ENCODE measurements around the gene AKAP11.

AKAP11 gene

GRCh38 chr13:42355092-42355485, 83.1 kb downstream of the AKAP11 start:
- H3K27ac Mint-ChIP-seq (ENCODE audit: low read depth) = peak overlapping the region; percentile 49
- peaks cover 2% of the 10 kb centered on the region for H3K36me3 Mint-ChIP-seq (ENCODE audit: insufficient read depth)
- no peaks in the 10 kb centered on the region for H3K9me3 Mint-ChIP-seq
- H3K4me1 Mint-ChIP-seq = peaks cover 27% of the 10 kb centered on the region
- H3K27me3 Mint-ChIP-seq = no peaks in the 10 kb centered on the region
- ATAC-seq (replicated peaks; ENCODE audit: extremely low read depth, poor library complexity, severe bottlenecking) (peak; percentile 86), DNase-seq (ENCODE audit: low spot score in 2 of 2) (peak in 1 of 2 donors; percentile 26)
- peak overlapping the region; percentile 14 for H3K4me3 Mint-ChIP-seq

DNA sequence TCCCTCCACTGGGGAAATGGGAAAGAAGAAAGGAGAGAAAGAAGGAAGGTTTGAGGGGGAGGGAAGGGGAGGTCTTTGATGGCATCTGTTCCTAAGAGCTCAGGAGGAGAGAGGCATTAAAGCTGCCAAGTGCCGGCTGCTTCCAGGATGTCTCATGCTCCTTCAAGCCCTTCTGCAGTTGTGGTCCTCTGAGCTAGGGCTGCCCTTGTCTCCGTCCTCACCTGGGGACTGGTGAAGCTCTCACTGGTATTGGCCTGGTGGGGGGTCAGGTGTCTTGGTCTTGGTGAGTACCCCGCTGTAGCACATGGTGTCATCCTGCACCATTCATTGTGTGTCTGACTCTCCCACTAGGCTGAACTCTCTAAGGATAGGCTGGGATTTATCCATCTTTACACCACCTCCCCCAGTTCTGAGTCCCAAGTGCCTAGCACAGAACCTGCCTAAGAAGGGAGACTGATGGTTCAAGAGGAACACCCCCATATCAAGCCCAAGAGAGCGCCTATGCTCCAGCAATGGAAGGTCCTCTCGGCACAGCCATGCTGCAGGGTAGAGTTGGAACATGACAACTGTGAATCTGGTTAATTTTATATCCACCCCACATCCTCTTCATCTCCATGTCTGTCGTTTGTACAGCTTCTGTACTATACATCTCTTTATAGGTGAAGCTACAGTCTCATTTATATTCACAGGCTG, 83.7 kb downstream of the AKAP11 start:
- Mint-ChIP-seq H3K9me3 (no peaks in the 10 kb centered on the region), H3K27me3 (no peaks in the 10 kb centered on the region), H3K4me1 (peaks cover 26% of the 10 kb centered on the region), H3K27ac (ENCODE audit: low read depth) (peak overlapping the region; percentile 49), H3K36me3 (ENCODE audit: insufficient read depth) (peaks cover 2% of the 10 kb centered on the region), H3K4me3 (peak overlapping the region; percentile 14)
- ATAC-seq (replicated peaks; ENCODE audit: extremely low read depth, poor library complexity, severe bottlenecking) (no peak), DNase-seq (ENCODE audit: low spot score in 2 of 2) (no peak)

DNA sequence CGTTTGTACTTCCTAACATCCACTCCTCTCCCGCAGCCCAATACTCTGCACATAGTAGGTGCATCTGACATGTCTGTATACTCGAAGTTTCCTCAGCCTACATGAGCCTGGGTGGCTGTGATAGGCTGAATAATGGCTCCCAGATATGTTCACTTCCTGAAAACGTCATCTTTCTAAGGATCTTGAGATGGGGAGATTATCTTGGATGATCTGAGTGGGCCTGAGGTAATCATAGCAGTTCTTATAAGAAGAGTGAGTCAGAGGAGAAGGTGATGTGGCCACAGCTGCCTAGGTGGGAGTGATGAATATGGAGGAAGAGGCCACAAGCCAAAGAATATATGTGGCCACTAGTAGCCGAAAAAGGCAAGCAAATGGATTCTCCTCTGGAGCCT, 84.2 kb downstream of the AKAP11 start:
- ATAC-seq (replicated peaks; ENCODE audit: extremely low read depth, poor library complexity, severe bottlenecking) (no peak), DNase-seq (ENCODE audit: low spot score in 2 of 2) (no peak)
- no peak overlapping the region for H3K4me3 Mint-ChIP-seq

DNA sequence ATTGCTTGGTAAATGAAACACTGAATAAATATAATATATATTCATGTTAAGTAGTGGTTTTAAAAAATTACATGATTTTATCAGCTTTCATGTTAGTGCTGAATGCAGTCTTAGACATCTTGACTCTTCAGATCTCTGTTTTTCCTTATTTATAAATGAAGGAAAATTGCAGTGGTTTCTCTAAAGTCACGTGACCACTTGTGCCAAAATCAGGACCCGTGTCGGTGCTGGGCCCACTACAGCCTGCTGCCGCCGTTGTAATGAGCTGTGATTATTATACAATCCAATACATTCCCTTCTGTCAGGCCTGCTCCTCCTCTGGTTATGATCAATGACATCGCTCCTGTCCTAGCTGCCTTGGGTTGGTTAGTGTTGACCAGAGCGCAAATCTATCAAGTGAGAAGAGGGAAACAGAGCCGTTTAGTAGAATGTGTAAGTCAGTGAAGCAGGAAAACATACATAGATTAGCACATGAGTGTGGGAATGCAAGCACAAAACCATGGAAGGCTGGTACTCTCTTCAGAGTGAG, 88.2 kb downstream of the AKAP11 start:
- ATAC-seq (replicated peaks; ENCODE audit: extremely low read depth, poor library complexity, severe bottlenecking) = no peak
- H3K27ac Mint-ChIP-seq (ENCODE audit: low read depth) = peak overlapping the region; percentile 45

More for the DNA sequence above, 84.2 kb downstream of the AKAP11 start:
- H3K36me3 Mint-ChIP-seq (ENCODE audit: insufficient read depth) = peaks cover 2% of the 10 kb centered on the region
- no peak overlapping the region for H3K27ac Mint-ChIP-seq (ENCODE audit: low read depth)
- no peaks in the 10 kb centered on the region for H3K9me3 Mint-ChIP-seq
- H3K4me1 Mint-ChIP-seq = peaks cover 26% of the 10 kb centered on the region
- H3K27me3 Mint-ChIP-seq = no peaks in the 10 kb centered on the region

GRCh38 chr13:42361701-42362100, 89.7 kb downstream of the AKAP11 start:
- no peak for DNase-seq (ENCODE audit: low spot score in 2 of 2)
- Mint-ChIP-seq H3K27ac (ENCODE audit: low read depth) (no peak overlapping the region), H3K36me3 (ENCODE audit: insufficient read depth) (no peaks in the 10 kb centered on the region), H3K27me3 (no peaks in the 10 kb centered on the region), H3K4me3 (no peak overlapping the region), H3K4me1 (no peaks in the 10 kb centered on the region), H3K9me3 (no peaks in the 10 kb centered on the region)
- ATAC-seq (replicated peaks; ENCODE audit: extremely low read depth, poor library complexity, severe bottlenecking) = no peak

More for the DNA sequence above, 88.2 kb downstream of the AKAP11 start:
- peaks cover 14% of the 10 kb centered on the region for H3K4me1 Mint-ChIP-seq
- no peak overlapping the region for H3K4me3 Mint-ChIP-seq
- DNase-seq (ENCODE audit: low spot score in 2 of 2) = no peak
- peaks cover 2% of the 10 kb centered on the region for H3K36me3 Mint-ChIP-seq (ENCODE audit: insufficient read depth)
- H3K9me3 Mint-ChIP-seq = no peaks in the 10 kb centered on the region
- H3K27me3 Mint-ChIP-seq = no peaks in the 10 kb centered on the region

DNA sequence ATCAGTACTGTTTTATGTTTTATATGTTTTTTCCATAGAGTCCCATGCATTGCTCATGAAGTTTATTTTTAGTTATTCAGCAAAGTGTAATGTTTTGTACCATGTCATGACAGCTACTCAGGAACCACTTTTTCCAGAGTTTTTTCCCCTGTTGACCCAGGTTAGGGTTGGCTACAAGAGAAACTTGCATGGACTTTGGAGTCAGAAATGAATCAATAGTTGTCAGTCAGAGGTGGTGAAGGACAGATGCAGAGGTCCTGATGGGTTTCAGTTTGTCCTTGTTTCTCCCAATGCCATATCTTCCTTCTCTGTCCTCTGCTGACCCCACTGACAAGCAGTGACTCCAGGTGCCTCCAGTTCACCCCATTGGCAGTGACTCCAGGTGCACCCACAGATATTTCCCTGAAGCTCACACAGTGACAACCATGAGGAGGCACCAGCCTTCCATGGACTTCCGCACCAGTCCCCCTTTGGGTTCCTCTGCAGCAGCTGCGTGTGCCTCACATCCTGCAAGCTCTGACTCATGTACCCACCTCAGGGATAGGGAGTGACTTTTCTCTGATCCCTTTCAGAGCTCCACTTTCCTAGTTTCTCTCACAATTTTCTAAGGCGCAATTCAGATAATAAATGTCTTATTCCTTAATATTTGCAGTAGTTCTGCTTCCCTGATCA, 92.1 kb downstream of the AKAP11 start:
- Mint-ChIP-seq H3K36me3 (ENCODE audit: insufficient read depth) (no peaks in the 10 kb centered on the region), H3K27me3 (no peaks in the 10 kb centered on the region), H3K9me3 (no peaks in the 10 kb centered on the region), H3K4me1 (peaks cover 4% of the 10 kb centered on the region), H3K4me3 (no peak overlapping the region), H3K27ac (ENCODE audit: low read depth) (no peak overlapping the region)
- DNase-seq (ENCODE audit: low spot score in 2 of 2) (no peak), ATAC-seq (replicated peaks; ENCODE audit: extremely low read depth, poor library complexity, severe bottlenecking) (no peak)

DNA sequence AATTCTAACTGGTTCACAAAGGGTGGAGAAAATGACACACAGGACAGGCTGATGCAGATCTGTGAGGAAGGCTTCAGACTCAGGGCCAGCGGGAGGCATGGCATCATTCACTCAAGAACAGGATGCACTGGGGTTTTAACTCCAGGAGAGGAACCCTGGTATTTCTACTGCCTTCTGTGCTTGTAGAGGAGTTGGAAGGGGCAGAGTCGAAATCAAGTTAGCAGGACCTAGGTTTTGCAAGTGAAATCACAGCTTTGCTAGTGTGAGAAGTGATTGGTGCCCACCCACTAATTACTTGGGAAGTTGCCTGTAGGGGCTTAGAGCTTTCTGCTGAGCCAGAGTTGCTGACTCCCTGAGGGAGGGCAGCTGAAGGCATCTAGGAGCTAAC, 92.7 kb downstream of the AKAP11 start:
- Mint-ChIP-seq H3K4me1 (peaks cover 10% of the 10 kb centered on the region), H3K4me3 (no peak overlapping the region), H3K27me3 (no peaks in the 10 kb centered on the region), H3K36me3 (ENCODE audit: insufficient read depth) (no peaks in the 10 kb centered on the region), H3K9me3 (no peaks in the 10 kb centered on the region), H3K27ac (ENCODE audit: low read depth) (no peak overlapping the region)
- DNase-seq (ENCODE audit: low spot score in 2 of 2) (no peak), ATAC-seq (replicated peaks; ENCODE audit: extremely low read depth, poor library complexity, severe bottlenecking) (no peak)

DNA sequence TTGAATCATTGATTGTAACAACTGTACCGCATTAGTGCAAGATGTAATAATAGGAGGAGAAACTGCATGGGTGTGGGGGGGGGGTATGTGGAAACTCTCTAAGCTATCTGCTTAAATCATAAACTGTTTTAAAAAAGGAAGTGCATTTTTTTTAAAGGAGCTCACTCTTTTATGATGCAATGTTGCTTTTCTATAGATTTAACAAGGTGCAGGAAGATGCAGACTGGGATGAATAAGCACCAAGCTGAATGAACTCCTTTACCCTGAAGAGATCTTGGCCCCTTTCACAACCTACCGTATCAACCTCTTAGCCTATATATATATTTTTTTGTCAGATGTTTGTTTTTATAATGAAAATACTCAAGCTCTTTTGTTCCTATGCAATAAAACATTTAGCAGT, 95.9 kb downstream of the AKAP11 start:
- Mint-ChIP-seq H3K9me3 (no peaks in the 10 kb centered on the region), H3K4me3 (no peak overlapping the region), H3K27ac (ENCODE audit: low read depth) (no peak overlapping the region), H3K27me3 (no peaks in the 10 kb centered on the region), H3K36me3 (ENCODE audit: insufficient read depth) (no peaks in the 10 kb centered on the region), H3K4me1 (peaks cover 10% of the 10 kb centered on the region)
- ATAC-seq (replicated peaks; ENCODE audit: extremely low read depth, poor library complexity, severe bottlenecking) = no peak
- DNase-seq (ENCODE audit: low spot score in 2 of 2) = no peak

- Mint-ChIP-seq H3K27ac (ENCODE audit: low read depth) (peak overlapping the region; percentile 36), H3K27me3 (no peaks in the 10 kb centered on the region), H3K4me1 (peaks cover 10% of the 10 kb centered on the region), H3K4me3 (no peak overlapping the region), H3K36me3 (ENCODE audit: insufficient read depth) (no peaks in the 10 kb centered on the region), H3K9me3 (no peaks in the 10 kb centered on the region)
- no peak for ATAC-seq (replicated peaks; ENCODE audit: extremely low read depth, poor library complexity, severe bottlenecking)
- DNase-seq (ENCODE audit: low spot score in 2 of 2) = no peak
Measured at GRCh38 chr13:42369071-42369797, 97.3 kb downstream of the AKAP11 start.

GRCh38 chr13:42370229-42370628, 98.3 kb downstream of the AKAP11 start:
- H3K36me3 Mint-ChIP-seq (ENCODE audit: insufficient read depth) = no peaks in the 10 kb centered on the region
- DNase-seq (ENCODE audit: low spot score in 2 of 2) (no peak), ATAC-seq (replicated peaks; ENCODE audit: extremely low read depth, poor library complexity, severe bottlenecking) (no peak)
- H3K27ac Mint-ChIP-seq (ENCODE audit: low read depth) = no peak overlapping the region
- H3K4me1 Mint-ChIP-seq = peaks cover 10% of the 10 kb centered on the region
- H3K9me3 Mint-ChIP-seq = no peaks in the 10 kb centered on the region
- H3K4me3 Mint-ChIP-seq = no peak overlapping the region
- H3K27me3 Mint-ChIP-seq = no peaks in the 10 kb centered on the region

Measured in central memory CD8-positive, alpha-beta T cell (primary cell).